Keratinocyte (primary cell): ENCODE results near the gene TMEM59L. TPM values are rescaled to one million over a fixed set of nuclear protein-coding genes. Genes with fewer than 3 reads are reported as not detected.

Source experiments
- DNase-seq: peaks from one replicate; pipeline ENCODE4 v3.0.0-alpha.2; 2011; ENCODE audit warnings: low read depth, missing footprints, low spot score
- FAIRE-seq: peaks from 2 replicates; lab custom pipeline; 2011; peaks lifted over from hg19 to GRCh38; lab: Jason Lieb, UNC
- H2AFZ ChIP-seq: 2 replicates; pipeline ENCODE4 v1.6.0; 2012; ENCODE audit warnings: low read length, control low read depth, inconsistent platforms; ENCODE audit not compliant: control insufficient read depth
- H3K27ac ChIP-seq: 2 replicates; pipeline ENCODE4 v1.5.1; 2011; ENCODE audit warnings: low read length; ENCODE audit not compliant: control insufficient read depth, insufficient read depth
- H3K27me3 ChIP-seq: 3 replicates; pipeline ENCODE4 v1.6.0; 2011; ENCODE audit warnings: low read length; ENCODE audit not compliant: control insufficient read depth, insufficient read depth; ENCODE audit errors: extremely low read depth
- H3K36me3 ChIP-seq, 2 experiments: 2 replicates in 1 of 2; 3 replicates in 1 of 2; pipeline ENCODE4 v1.5.1; 2011; ENCODE audit warnings: low read length in 2 of 2, mild to moderate bottlenecking in 1 of 2; ENCODE audit not compliant: control insufficient read depth in 2 of 2, insufficient read depth in 2 of 2; ENCODE audit errors: extremely low read depth in 1 of 2
- H3K4me1 ChIP-seq: 3 replicates; pipeline ENCODE4 v1.5.1; 2011; ENCODE audit warnings: low read length; ENCODE audit not compliant: control insufficient read depth, insufficient read depth; ENCODE audit errors: extremely low read depth
- H3K4me2 ChIP-seq: 3 replicates; pipeline ENCODE4 v1.6.0; 2011; ENCODE audit warnings: low read depth, low read length; ENCODE audit not compliant: control insufficient read depth, insufficient read depth; ENCODE audit errors: extremely low read depth
- H3K4me3 ChIP-seq, 3 experiments: fragments of 200-600 bp in 1 of 3; sonication (generic) in 1 of 3; 2 replicates in 2 of 3; 3 replicates in 1 of 3; pipeline ENCODE4 v1.5.1; 2011 to 2016; ENCODE audit warnings: low read length in 3 of 3, mild to moderate bottlenecking in 3 of 3, control low read depth in 2 of 3, inconsistent platforms in 1 of 3, low read depth in 1 of 3, mixed read lengths in 1 of 3, mixed run types in 1 of 3, moderate library complexity in 1 of 3; ENCODE audit not compliant: control insufficient read depth in 2 of 3, insufficient read depth in 2 of 3; ENCODE audit errors: extremely low read depth in 1 of 3
- H3K79me2 ChIP-seq: 2 replicates; pipeline ENCODE4 v1.6.0; 2012; ENCODE audit warnings: low read length; ENCODE audit not compliant: control insufficient read depth, insufficient read depth
- H3K9ac ChIP-seq: 3 replicates; pipeline ENCODE4 v1.6.0; 2011; ENCODE audit warnings: low read length; ENCODE audit not compliant: control insufficient read depth, insufficient read depth; ENCODE audit errors: extremely low read depth
- H3K9me1 ChIP-seq: 3 replicates; pipeline ENCODE4 v1.6.0; 2011; ENCODE audit warnings: low read length; ENCODE audit not compliant: control insufficient read depth, insufficient read depth; ENCODE audit errors: extremely low read depth
- H3K9me3 ChIP-seq: 2 replicates; pipeline ENCODE4 v1.5.1; 2012; ENCODE audit warnings: low read depth, low read length; ENCODE audit not compliant: control insufficient read depth
- H4K20me1 ChIP-seq: 3 replicates; pipeline ENCODE4 v1.6.0; 2011; ENCODE audit warnings: low read length; ENCODE audit not compliant: control insufficient read depth, insufficient read depth; ENCODE audit errors: extremely low read depth
- EZH2 ChIP-seq: IDR thresholded peaks from one replicate; pipeline ENCODE4 v1.6.1; 2012; ENCODE audit warnings: inconsistent platforms, mild to moderate bottlenecking, low read length, moderate library complexity
- dilution Hi-C: fragments of 300-500 bp; cut with MboI; formaldehyde crosslinking; loops from one replicate; pipeline ENCODE4 v1.7.0; 2020; ENCODE audit warnings: low sequenced_read_pairs; ENCODE audit not compliant: extremely low pct_ligation_motif_present
- polyA plus RNA-seq, 5 experiments: library from polyadenylated mRNA; depleted of rRNA in 3 of 5; stranded (reverse) in 3 of 5; stranded (forward) in 1 of 5; unstranded in 1 of 5; fragments of >200 nt; gene quantifications; 1 replicate in 1 of 5; 2 replicates in 3 of 5; 3 replicates in 1 of 5; pipeline versions ENCODE4 v1.2.1 to v1.2.3, GENCODE V29; 2011 to 2012; ENCODE audit warnings: missing spikeins in 2 of 5, low read depth in 1 of 5, low replicate concordance in 1 of 5
- TF ChIP-seq, protein P1 (sequence below), 3 experiments: IDR thresholded peaks in 1 of 3; conservative IDR thresholded peaks in 1 of 3; optimal IDR thresholded peaks in 1 of 3; 2 replicates in 2 of 3; 3 replicates in 1 of 3; pipeline versions ENCODE3 to v1.5.1; 2011; ENCODE audit warnings: low read length in 3 of 3, mild to moderate bottlenecking in 3 of 3, moderate library complexity in 2 of 3, control low read depth in 1 of 3, inconsistent platforms in 1 of 3; ENCODE audit not compliant: insufficient read depth in 2 of 3; ENCODE audit errors: extremely low read depth in 1 of 3

Gene TMEM59L
- polyA plus RNA-seq, 1 donor (not counting 4 experiments of a cell fraction or from before 2014, with no cell fraction given) = not detected

DNA sequence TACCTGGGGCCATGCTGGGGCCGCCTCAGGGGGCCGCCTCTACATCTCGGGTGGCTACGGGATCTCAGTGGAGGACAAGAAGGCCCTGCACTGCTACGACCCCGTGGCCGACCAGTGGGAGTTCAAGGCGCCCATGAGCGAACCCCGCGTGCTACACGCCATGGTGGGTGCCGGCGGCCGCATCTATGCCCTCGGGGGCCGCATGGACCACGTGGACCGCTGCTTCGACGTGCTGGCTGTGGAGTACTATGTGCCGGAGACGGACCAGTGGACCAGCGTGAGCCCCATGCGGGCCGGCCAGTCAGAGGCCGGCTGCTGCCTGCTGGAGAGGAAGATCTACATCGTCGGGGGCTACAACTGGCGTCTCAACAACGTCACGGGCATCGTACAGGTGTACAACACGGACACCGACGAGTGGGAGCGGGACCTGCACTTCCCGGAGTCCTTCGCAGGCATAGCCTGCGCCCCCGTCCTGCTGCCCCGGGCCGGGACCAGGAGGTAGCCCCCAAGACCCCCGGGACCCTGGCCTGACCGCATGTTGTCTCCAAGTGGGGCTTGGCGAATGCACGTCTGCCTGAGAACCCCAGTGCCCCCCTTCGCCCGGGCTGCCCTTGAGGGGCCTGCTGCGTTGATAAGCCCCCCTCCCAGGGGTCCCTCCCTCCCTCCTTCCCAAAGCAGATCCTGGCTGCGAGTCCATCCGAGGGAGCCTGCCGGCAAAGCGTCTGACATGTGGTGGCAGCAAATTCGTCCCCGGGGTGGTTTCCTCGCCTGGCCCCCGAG lies 56.3 kb downstream of the TMEM59L start:
- no peaks in the 10 kb centered on the region for H3K9me1 ChIP-seq
- no peaks in the 10 kb centered on the region for H3K4me1 ChIP-seq
- no peak for DNase-seq
- no peaks in the 10 kb centered on the region for H3K9me3 ChIP-seq
- H4K20me1 ChIP-seq = no peaks in the 10 kb centered on the region
- dilution Hi-C loops = no loop called here
- peaks cover 0 to 6% of the 10 kb centered on the region in 2 experiments for H3K36me3 ChIP-seq
- H3K9ac ChIP-seq = no peak overlapping the region
- H3K27ac ChIP-seq = no peak overlapping the region
- no peaks in the 10 kb centered on the region for H3K27me3 ChIP-seq
- H3K4me2 ChIP-seq = no peak overlapping the region
- no peak overlapping the region for H3K4me3 ChIP-seq
- H2AFZ ChIP-seq = no peak overlapping the region
- H3K79me2 ChIP-seq = no peaks in the 10 kb centered on the region
- TF ChIP-seq, protein P1, sequence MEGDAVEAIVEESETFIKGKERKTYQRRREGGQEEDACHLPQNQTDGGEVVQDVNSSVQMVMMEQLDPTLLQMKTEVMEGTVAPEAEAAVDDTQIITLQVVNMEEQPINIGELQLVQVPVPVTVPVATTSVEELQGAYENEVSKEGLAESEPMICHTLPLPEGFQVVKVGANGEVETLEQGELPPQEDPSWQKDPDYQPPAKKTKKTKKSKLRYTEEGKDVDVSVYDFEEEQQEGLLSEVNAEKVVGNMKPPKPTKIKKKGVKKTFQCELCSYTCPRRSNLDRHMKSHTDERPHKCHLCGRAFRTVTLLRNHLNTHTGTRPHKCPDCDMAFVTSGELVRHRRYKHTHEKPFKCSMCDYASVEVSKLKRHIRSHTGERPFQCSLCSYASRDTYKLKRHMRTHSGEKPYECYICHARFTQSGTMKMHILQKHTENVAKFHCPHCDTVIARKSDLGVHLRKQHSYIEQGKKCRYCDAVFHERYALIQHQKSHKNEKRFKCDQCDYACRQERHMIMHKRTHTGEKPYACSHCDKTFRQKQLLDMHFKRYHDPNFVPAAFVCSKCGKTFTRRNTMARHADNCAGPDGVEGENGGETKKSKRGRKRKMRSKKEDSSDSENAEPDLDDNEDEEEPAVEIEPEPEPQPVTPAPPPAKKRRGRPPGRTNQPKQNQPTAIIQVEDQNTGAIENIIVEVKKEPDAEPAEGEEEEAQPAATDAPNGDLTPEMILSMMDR (optimal IDR thresholded peaks at IDR 0.05 in 1 of 3, IDR thresholded peaks at IDR 0.05 in 1 of 3, conservative IDR thresholded peaks at IDR 0.05 in 1 of 3; ENCODE audit: extremely low read depth in 1 of 3, insufficient read depth in 2 of 3, low read length in 3 of 3) = no peak
- TF ChIP-seq EZH2 = no peak
- FAIRE-seq = no peak

DNA sequence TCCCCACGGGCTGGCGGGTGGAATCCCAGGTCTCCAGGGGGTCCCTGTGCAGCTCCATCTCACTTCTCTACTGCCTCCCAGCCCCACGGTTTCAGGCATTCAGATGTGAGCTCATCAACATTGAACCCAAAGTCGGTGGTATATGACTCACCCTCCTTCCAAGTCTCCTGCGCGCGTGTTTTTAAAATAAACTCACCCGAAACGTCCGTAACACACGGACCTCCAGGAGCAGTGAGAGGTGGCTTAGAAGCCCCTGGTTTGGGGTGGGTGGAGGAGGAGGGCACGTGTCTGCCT lies 56.8 kb downstream of the TMEM59L start:
- Histone ChIP-seq H3K27me3 (no peaks in the 10 kb centered on the region), H3K4me1 (no peaks in the 10 kb centered on the region), H3K27ac (no peak overlapping the region), H4K20me1 (no peaks in the 10 kb centered on the region), H3K9me1 (no peaks in the 10 kb centered on the region), H3K9me3 (no peaks in the 10 kb centered on the region), H3K9ac (no peak overlapping the region), H2AFZ (no peak overlapping the region), H3K79me2 (no peaks in the 10 kb centered on the region), H3K36me3 (peaks cover 0 to 6% of the 10 kb centered on the region in 2 experiments), H3K4me3 (no peak overlapping the region), H3K4me2 (no peak overlapping the region)
- DNase-seq (no peak), FAIRE-seq (no peak)
- dilution Hi-C loops = no loop called here
- TF ChIP-seq EZH2 = no peak
- TF ChIP-seq, protein P1 (optimal IDR thresholded peaks at IDR 0.05 in 1 of 3, IDR thresholded peaks at IDR 0.05 in 1 of 3, conservative IDR thresholded peaks at IDR 0.05 in 1 of 3; ENCODE audit: extremely low read depth in 1 of 3, insufficient read depth in 2 of 3, low read length in 3 of 3) = no peak
